Mononuclear cell (primary cell): ENCODE data around the gene MAGED2. TPM values are rescaled to one million over a fixed set of nuclear protein-coding genes. Genes with fewer than 3 reads are reported as not detected.
A peak's percentile ranks its signal among the peaks of the same experiment; 100 is the strongest.

Source experiments
- H3K27me3 ChIP-seq: 2 replicates; pipeline ENCODE4 v1.6.0; 2011; ENCODE audit warnings: low read length, control low read depth; ENCODE audit not compliant: insufficient read depth
- H3K4me1 ChIP-seq: 2 replicates; pipeline ENCODE4 v1.5.1; 2011; ENCODE audit warnings: mild to moderate bottlenecking, low read length, control low read depth; ENCODE audit not compliant: insufficient read depth
- H3K4me3 ChIP-seq: 2 replicates; pipeline ENCODE4 v1.5.1; 2011; ENCODE audit warnings: mild to moderate bottlenecking, low read length, moderate library complexity
- H3K9me3 ChIP-seq: 2 replicates; pipeline ENCODE4 v1.5.1; 2011; ENCODE audit warnings: low read depth, mild to moderate bottlenecking, control low read depth, low read length
- total RNA-seq: library from RNA; depleted of rRNA; stranded (reverse); fragments of >200 nt; gene quantifications from one replicate; pipeline ENCODE4 v1.2.3, GENCODE V29; 2012

MAGED2 gene
- total RNA-seq, 1 donor: 31.1 TPM

GRCh38 chrX:54808605-54809483 is 1.3 kb downstream of the MAGED2 start:
- peaks cover 14% of the 10 kb centered on the region for H3K4me1 ChIP-seq
- no peaks in the 10 kb centered on the region for H3K9me3 ChIP-seq
- H3K27me3 ChIP-seq: no peaks in the 10 kb centered on the region
- peak overlapping the region; percentile 69 for H3K4me3 ChIP-seq

- Histone ChIP-seq H3K9me3 (no peaks in the 10 kb centered on the region), H3K4me1 (peaks cover 14% of the 10 kb centered on the region), H3K27me3 (no peaks in the 10 kb centered on the region), H3K4me3 (no peak overlapping the region)
Observed at GRCh38 chrX:54810532-54810931, 3.0 kb downstream of the MAGED2 start.

DNA sequence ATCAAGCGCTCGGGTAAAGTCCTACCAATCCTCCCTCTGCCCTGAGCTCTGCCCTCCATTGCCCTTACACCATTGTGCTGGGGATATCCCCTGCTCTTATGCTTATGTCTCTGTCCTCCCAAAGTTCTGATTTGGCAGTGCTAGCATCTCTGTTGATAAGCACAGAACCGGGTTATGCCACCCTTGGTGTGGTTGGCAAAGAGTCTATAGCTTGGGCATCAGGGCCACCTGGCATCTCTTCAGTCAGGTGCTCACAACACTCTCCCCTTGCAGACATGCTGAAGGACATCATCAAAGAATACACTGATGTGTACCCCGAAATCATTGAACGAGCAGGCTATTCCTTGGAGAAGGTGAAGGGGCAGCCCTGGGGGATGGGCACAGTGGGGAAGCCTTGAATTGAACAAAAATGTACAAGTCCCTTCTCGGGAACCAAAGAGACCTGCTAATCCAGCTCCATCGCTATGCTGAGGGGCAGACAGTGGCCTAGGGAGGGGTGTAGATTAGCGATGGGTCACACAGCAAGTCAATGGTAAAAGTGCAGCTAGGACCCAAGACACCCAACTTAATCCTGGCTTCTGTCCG is 3.8 kb downstream of the MAGED2 start:
- peaks cover 14% of the 10 kb centered on the region for H3K4me1 ChIP-seq
- no peaks in the 10 kb centered on the region for H3K9me3 ChIP-seq
- H3K27me3 ChIP-seq: no peaks in the 10 kb centered on the region
- no peak overlapping the region for H3K4me3 ChIP-seq

- Histone ChIP-seq H3K27me3 (no peaks in the 10 kb centered on the region), H3K9me3 (no peaks in the 10 kb centered on the region), H3K4me3 (no peak overlapping the region), H3K4me1 (peaks cover 14% of the 10 kb centered on the region)
Observed at GRCh38 chrX:54812306-54812705, 4.8 kb downstream of the MAGED2 start.

GRCh38 chrX:54817220-54817820 is 9.8 kb downstream of the MAGED2 start:
- no peaks in the 10 kb centered on the region for H3K27me3 ChIP-seq
- H3K4me3 ChIP-seq: no peak overlapping the region
- peaks cover 3% of the 10 kb centered on the region for H3K4me1 ChIP-seq
- no peaks in the 10 kb centered on the region for H3K9me3 ChIP-seq

DNA sequence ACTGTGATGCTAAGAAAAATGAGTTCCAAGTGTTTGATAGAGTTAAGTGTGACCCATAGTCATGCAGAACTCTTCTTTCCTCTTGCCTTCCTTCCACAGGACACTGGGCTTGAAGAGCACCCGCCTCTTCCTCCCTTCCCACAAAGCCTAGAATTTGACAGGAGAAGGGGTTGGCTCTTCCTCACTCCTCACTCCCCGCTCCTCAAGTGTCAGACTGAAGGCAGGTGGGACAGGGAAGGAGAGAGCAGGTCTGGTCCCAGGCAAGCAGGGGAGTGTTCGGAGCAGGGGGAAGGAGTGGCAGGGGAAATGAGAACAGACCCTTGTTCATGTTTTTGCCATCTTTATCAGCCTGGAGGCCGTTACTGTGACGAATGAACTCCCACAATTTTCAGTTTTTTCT is 10.7 kb downstream of the MAGED2 start:
- Histone ChIP-seq H3K4me1 (peaks cover 3% of the 10 kb centered on the region), H3K27me3 (no peaks in the 10 kb centered on the region), H3K9me3 (no peaks in the 10 kb centered on the region), H3K4me3 (no peak overlapping the region)

DNA sequence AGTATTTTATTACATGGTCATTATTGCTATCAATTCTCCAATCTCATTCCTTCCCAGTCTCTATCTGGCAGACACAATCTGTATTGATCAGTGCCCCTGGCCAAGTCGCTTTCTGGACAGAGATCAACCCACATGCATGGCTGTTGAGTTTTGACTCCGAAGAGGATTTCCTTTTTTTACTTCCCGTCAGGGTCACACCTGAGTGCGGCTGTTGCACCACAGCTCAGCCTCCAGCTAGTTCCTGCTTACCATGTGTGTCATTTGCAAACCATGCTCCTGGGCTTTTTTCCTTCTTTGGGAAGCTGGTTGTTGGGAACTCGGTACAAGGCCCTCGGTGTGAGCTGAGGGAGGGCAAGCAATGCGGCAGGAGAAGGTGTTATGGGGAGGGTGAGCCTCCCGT is 11.7 kb downstream of the MAGED2 start:
- peaks cover 3% of the 10 kb centered on the region for H3K4me1 ChIP-seq
- no peaks in the 10 kb centered on the region for H3K27me3 ChIP-seq
- H3K4me3 ChIP-seq: no peak overlapping the region
- H3K9me3 ChIP-seq: no peaks in the 10 kb centered on the region

GRCh38 chrX:54820737-54821136 is 13.2 kb downstream of the MAGED2 start:
- no peak overlapping the region for H3K4me3 ChIP-seq
- no peaks in the 10 kb centered on the region for H3K27me3 ChIP-seq
- H3K4me1 ChIP-seq: peaks cover 3% of the 10 kb centered on the region
- no peaks in the 10 kb centered on the region for H3K9me3 ChIP-seq

- no peaks in the 10 kb centered on the region for H3K9me3 ChIP-seq
- H3K4me1 ChIP-seq: peaks cover 3% of the 10 kb centered on the region
- no peaks in the 10 kb centered on the region for H3K27me3 ChIP-seq
- H3K4me3 ChIP-seq: no peak overlapping the region
Observed at GRCh38 chrX:54821310-54821709, 13.8 kb downstream of the MAGED2 start.

DNA sequence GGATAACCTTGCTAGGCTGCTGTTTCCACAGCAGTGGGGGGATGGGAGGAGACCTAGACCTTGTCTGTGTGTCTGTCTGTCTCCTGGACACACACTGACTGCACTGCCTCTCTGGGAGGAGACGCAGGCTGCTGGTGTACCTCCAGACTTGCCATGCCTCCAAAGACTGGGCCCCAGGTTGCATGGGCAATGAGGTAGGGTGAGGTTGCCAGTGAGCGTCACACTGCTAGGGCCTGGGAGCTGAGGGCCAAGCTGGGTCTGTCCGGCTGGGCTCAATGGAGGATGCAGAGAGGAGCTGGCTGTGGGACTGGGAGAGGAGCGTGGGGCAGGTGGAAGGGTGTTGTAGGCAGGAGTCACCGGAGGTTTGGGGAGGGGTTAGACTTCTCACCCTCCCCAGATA is 16.6 kb downstream of the MAGED2 start:
- H3K9me3 ChIP-seq: no peaks in the 10 kb centered on the region
- no peak overlapping the region for H3K4me3 ChIP-seq
- peaks cover 2% of the 10 kb centered on the region for H3K4me1 ChIP-seq
- H3K27me3 ChIP-seq: no peaks in the 10 kb centered on the region

DNA sequence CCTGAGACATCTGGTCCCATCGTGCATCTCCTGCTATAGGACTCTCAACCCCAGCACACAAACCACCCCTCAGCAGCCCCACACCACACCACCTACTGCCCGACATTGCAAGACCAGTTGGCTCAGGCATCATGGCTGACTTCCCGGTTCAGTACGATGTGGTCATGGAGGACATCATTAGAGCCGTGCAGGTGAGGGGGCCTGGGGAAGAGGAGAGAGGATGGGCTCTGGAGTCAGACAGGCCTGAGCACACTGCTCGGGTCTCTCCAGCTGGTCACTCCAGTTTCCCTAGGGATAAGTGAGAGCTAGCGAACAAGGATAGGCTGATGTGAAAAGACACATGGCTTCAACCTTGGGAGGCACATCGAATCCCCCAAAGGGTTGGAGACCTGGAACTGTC is 17.2 kb downstream of the MAGED2 start:
- Histone ChIP-seq H3K27me3 (no peaks in the 10 kb centered on the region), H3K9me3 (no peaks in the 10 kb centered on the region), H3K4me1 (no peaks in the 10 kb centered on the region), H3K4me3 (no peak overlapping the region)

DNA sequence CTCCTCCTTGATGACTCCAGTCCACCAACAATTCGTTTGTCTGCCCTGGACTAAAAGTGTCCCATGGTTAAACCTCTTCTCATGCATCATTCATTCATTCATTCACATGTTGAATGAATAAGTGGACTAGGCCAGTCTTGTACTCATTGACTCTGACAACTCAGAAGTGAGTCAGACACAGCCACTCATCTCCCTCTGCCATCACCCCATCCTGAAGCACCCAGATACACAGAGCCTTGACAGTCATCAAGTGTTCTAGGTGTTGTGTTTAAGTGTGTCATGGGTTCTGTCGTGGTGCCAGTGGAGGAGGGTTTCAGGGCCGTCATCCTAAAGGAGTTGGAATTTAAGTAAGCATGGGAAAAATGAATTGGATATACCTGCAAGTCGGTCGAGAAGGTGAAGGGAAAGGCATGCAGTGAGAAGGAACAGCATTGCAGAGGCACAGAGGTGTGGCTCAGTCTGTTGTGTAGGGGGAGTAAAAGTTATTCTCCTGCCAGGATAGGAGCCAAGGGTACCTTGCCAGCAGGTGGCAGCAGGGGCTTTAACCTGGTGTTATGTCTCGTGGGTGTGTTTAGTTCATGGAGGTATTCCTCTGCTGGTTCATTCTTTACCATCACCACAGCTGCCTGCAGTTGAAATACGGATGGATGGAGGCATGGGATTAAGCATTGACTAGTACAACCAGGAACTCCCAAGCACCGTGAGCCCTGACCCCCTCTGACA is 18.3 kb downstream of the MAGED2 start:
- no peaks in the 10 kb centered on the region for H3K9me3 ChIP-seq
- H3K4me3 ChIP-seq: no peak overlapping the region
- H3K27me3 ChIP-seq: no peaks in the 10 kb centered on the region
- no peaks in the 10 kb centered on the region for H3K4me1 ChIP-seq

DNA sequence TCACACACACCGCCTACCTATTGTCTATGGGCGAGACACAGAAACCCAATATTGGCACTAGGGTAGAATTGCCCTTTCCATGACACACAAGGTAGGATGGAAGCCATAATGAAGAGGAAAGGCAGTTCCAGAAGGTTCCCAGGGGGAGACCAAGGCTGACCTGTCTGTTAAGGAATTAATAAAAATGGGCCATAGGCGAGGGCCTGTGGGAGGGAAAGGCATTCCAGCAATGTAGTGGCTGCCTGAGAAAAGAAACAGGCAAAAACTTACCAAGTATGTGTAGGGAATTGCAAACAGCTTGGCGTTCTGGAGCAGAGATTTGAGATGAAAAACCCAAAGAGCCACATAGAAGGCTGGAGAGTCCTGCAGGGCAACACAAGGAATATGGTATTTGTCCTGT is 19.1 kb downstream of the MAGED2 start:
- Histone ChIP-seq H3K9me3 (no peaks in the 10 kb centered on the region), H3K27me3 (no peaks in the 10 kb centered on the region), H3K4me3 (no peak overlapping the region)

GRCh38 chrX:54838583-54838982 is 31.0 kb downstream of the MAGED2 start:
- Histone ChIP-seq H3K27me3 (no peaks in the 10 kb centered on the region), H3K9me3 (no peaks in the 10 kb centered on the region), H3K4me3 (no peak overlapping the region), H3K4me1 (no peaks in the 10 kb centered on the region)

More for the DNA sequence above, 19.1 kb downstream of the MAGED2 start:
- H3K4me1 ChIP-seq: no peaks in the 10 kb centered on the region
